SK-N-MC (cell line): Measurements from ENCODE around the gene PARD6B.

Source experiments
- EZH2 ChIP-seq: fragments of 200-600 bp; sonication (generic); IDR thresholded peaks from one replicate; pipeline ENCODE4 v1.6.1; 2017; ENCODE audit warnings: antibody characterized with exemption
- FOXP2 ChIP-seq: optimal IDR thresholded peaks from 2 replicates; pipeline ENCODE3; 2011; ENCODE audit warnings: mild to moderate bottlenecking, moderate library complexity; ENCODE audit not compliant: insufficient read depth; ENCODE audit errors: extremely low read length, control extremely low read depth
- POLR2AphosphoS5 ChIP-seq: IDR thresholded peaks from 2 replicates; pipeline ENCODE4 v1.6.1; 2012; ENCODE audit warnings: mild to moderate bottlenecking, low read depth, low read length, borderline replicate concordance

DNA sequence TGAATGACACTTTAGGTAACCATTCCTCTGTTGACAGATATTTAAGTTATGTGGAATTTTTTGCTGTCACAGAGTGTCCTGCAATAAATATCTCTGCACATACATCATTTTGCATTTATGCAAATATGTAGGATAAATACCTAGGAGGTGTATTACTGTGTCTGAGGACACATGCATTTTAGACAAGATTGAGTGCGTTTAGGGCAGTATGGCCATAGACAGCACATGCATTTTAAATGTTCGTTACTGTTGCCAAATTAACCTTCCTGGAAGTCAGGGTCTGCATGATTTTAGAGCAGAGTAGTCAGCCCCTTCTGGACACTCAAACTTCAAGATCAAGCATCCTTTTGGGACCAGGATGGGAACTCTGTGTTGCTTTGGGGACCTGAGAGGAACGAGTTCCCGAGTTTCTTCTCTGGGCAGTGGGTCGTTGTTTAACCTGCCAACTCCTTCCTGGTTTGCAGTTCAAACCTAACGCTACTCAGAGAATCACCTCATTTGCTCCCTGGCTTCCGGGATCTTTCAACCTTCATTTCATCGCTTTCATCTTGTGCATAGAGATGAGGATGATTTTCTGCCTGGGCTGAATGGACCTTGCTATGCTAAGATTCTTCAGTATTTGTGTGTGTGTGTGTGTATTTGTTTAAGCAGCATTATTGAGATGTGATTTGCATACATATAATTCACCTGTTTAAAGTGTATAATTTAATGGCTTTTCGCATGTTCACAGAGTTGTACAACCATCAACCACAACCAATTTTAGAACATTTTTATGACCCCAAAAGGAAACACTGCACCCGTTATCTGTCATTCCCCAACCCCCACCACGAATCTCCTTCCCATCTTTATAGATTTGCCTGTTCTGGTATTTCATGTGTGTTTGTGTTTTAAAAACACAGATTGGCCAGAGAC is 73.3 kb downstream of the PARD6B start:
- no peak for TF ChIP-seq EZH2
- TF ChIP-seq POLR2AphosphoS5 = no peak
- no peak for TF ChIP-seq FOXP2
